ENCODE data around the gene KNG1.
"Not testable (repeated sequence)": the region's sequence is repeated elsewhere in the genome, so short reads cannot be mapped to it uniquely, and the experiment has no call there.

KNG1 gene

GRCh38 chr3:186717039-186717457, at the start of gene KNG1:
KNG1 (plus strand) TSS chr3:186717359; CDS start chr3:186717543, 184 bp downstream.
- DNase-seq: no peak

- no peak for DNase-seq
Measured at GRCh38 chr3:186668426-186668825, 48.7 kb upstream of the KNG1 start.

- DNase-seq: no peak
Measured at GRCh38 chr3:186669378-186670084, 47.6 kb upstream of the KNG1 start.

GRCh38 chr3:186670155-186670554, 47.0 kb upstream of the KNG1 start:
- DNase-seq: no peak

GRCh38 chr3:186671051-186671450, 46.1 kb upstream of the KNG1 start:
- no peak for DNase-seq

GRCh38 chr3:186678604-186679003, 38.6 kb upstream of the KNG1 start:
- no peak for DNase-seq

GRCh38 chr3:186679151-186679550, 38.0 kb upstream of the KNG1 start:
- DNase-seq: no peak

GRCh38 chr3:186680869-186681268, 36.3 kb upstream of the KNG1 start:
- no peak for DNase-seq

- DNase-seq: no peak
Measured at GRCh38 chr3:186682812-186683211, 34.3 kb upstream of the KNG1 start.

GRCh38 chr3:186683979-186684378, 33.2 kb upstream of the KNG1 start:
- DNase-seq: no peak

GRCh38 chr3:186686475-186686874, 30.7 kb upstream of the KNG1 start:
- DNase-seq: not testable (repeated sequence)

GRCh38 chr3:186687120-186687651, 30.0 kb upstream of the KNG1 start:
- no peak for DNase-seq

GRCh38 chr3:186690304-186690703, 26.9 kb upstream of the KNG1 start:
- DNase-seq: not testable (repeated sequence)

GRCh38 chr3:186691676-186692075, 25.5 kb upstream of the KNG1 start:
- no peak for DNase-seq

- no peak for DNase-seq
Measured at GRCh38 chr3:186693843-186694242, 23.3 kb upstream of the KNG1 start.

- DNase-seq: no peak
Measured at GRCh38 chr3:186694288-186695032, 22.7 kb upstream of the KNG1 start.

GRCh38 chr3:186696522-186696921, 20.6 kb upstream of the KNG1 start:
- no peak for DNase-seq

- no peak for DNase-seq
Measured at GRCh38 chr3:186697510-186697909, 19.6 kb upstream of the KNG1 start.

- no peak for DNase-seq
Measured at GRCh38 chr3:186700267-186700666, 16.9 kb upstream of the KNG1 start.

- not testable (repeated sequence) for DNase-seq
Measured at GRCh38 chr3:186702451-186702850, 14.7 kb upstream of the KNG1 start.

- DNase-seq: no peak
Measured at GRCh38 chr3:186705882-186706780, 11.0 kb upstream of the KNG1 start.

GRCh38 chr3:186708983-186709679, 8.0 kb upstream of the KNG1 start:
- DNase-seq: no peak

Data from amniotic stem cell (primary cell).